Neural crest cell (in vitro differentiated cells): ENCODE results near the gene DNAJC25. TPM values are rescaled to one million over a fixed set of nuclear protein-coding genes. Genes with fewer than 3 reads are reported as not detected.

Source experiments
- DNase-seq: peaks from one replicate; pipeline ENCODE4 v3.0.0; 2021; ENCODE audit warnings: low read depth, mixed read lengths, low spot score
- H3K27ac Mint-ChIP-seq: one replicate; pipeline ENCODE4 v1.8.0; 2021; ENCODE audit warnings: mild to moderate bottlenecking, mixed read lengths; ENCODE audit not compliant: unreplicated experiment
- H3K27me3 Mint-ChIP-seq: 2 replicates; pipeline ENCODE4 v1.8.0; 2021; ENCODE audit warnings: low read depth, mild to moderate bottlenecking, mixed read lengths
- H3K36me3 Mint-ChIP-seq: 2 replicates; pipeline ENCODE4 v1.8.0; 2021; ENCODE audit warnings: low read depth, mild to moderate bottlenecking, mixed read lengths
- H3K4me1 Mint-ChIP-seq: 2 replicates; pipeline ENCODE4 v1.8.0; 2021; ENCODE audit warnings: mixed read lengths
- H3K4me3 Mint-ChIP-seq: one replicate; pipeline ENCODE4 v1.8.0; 2021; ENCODE audit warnings: mild to moderate bottlenecking, mixed read lengths
- H3K9me3 Mint-ChIP-seq: 2 replicates; pipeline ENCODE4 v1.8.0; 2021; ENCODE audit warnings: mixed read lengths
- total RNA-seq: library from RNA; stranded (reverse); gene quantifications from 2 replicates; pipeline ENCODE4 v1.2.1, GENCODE V29; 2021
- TF ChIP-seq, protein P1 (sequence below): fragments of 200-600 bp; sonication (generic); conservative IDR thresholded peaks from 2 replicates; pipeline ENCODE4 v1.5.0; 2021; ENCODE audit warnings: antibody characterized with exemption, mild to moderate bottlenecking

The DNAJC25 gene
- total RNA-seq, 1 donor from 2014 or later: 6.3 TPM

GRCh38 chr9:111691672-111692329, 60.7 kb downstream of the DNAJC25 start:
- H3K27me3 Mint-ChIP-seq: no peaks in the 10 kb centered on the region
- H3K36me3 Mint-ChIP-seq: no peaks in the 10 kb centered on the region
- H3K4me1 Mint-ChIP-seq: peaks cover 6% of the 10 kb centered on the region
- no peaks in the 10 kb centered on the region for H3K9me3 Mint-ChIP-seq
- no peak overlapping the region for H3K27ac Mint-ChIP-seq
- TF ChIP-seq, protein P1, sequence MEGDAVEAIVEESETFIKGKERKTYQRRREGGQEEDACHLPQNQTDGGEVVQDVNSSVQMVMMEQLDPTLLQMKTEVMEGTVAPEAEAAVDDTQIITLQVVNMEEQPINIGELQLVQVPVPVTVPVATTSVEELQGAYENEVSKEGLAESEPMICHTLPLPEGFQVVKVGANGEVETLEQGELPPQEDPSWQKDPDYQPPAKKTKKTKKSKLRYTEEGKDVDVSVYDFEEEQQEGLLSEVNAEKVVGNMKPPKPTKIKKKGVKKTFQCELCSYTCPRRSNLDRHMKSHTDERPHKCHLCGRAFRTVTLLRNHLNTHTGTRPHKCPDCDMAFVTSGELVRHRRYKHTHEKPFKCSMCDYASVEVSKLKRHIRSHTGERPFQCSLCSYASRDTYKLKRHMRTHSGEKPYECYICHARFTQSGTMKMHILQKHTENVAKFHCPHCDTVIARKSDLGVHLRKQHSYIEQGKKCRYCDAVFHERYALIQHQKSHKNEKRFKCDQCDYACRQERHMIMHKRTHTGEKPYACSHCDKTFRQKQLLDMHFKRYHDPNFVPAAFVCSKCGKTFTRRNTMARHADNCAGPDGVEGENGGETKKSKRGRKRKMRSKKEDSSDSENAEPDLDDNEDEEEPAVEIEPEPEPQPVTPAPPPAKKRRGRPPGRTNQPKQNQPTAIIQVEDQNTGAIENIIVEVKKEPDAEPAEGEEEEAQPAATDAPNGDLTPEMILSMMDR: peak; percentile 65
- H3K4me3 Mint-ChIP-seq: peak overlapping the region; percentile 10
- DNase-seq: no peak

- Mint-ChIP-seq H3K4me3 (no peak overlapping the region), H3K36me3 (peaks cover 5% of the 10 kb centered on the region), H3K27ac (no peak overlapping the region), H3K9me3 (peaks cover 10% of the 10 kb centered on the region), H3K4me1 (peaks cover under 1% of the 10 kb centered on the region), H3K27me3 (no peaks in the 10 kb centered on the region)
- TF ChIP-seq, protein P1: no peak
- DNase-seq: no peak
These were observed 65.7 kb downstream of the DNAJC25 start for GRCh38 chr9:111696796-111697195.

DNA sequence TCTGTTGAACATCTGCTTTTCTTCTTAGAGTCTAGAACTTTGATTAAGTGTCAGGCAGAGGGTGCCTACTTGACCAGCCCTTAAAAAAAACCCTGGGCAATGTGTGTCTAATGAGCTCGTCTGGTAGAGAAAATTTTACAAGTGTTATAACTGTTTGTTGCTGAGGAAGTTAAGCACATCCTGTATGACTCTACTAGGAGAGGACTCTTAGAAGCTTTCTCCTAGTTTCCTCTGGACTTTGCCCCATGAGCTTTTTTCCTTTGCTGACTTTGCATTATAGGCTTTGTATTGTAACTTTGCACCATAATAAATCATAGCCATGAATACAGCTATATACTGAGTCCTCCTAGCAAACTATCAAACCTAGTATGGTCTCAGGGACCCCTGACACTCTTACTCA, 69.6 kb downstream of the DNAJC25 start:
- peaks cover 5% of the 10 kb centered on the region for H3K36me3 Mint-ChIP-seq
- H3K4me1 Mint-ChIP-seq: no peaks in the 10 kb centered on the region
- no peak overlapping the region for H3K27ac Mint-ChIP-seq
- DNase-seq: no peak
- H3K27me3 Mint-ChIP-seq: no peaks in the 10 kb centered on the region
- peaks cover 10% of the 10 kb centered on the region for H3K9me3 Mint-ChIP-seq
- TF ChIP-seq, protein P1: no peak
- no peak overlapping the region for H3K4me3 Mint-ChIP-seq

Other genes starting within 250 kb of the DNAJC25 start
- gene ECPAS, start 147.0 kb upstream of the DNAJC25 start, total RNA-seq: 86.4 and 101 TPM in 2 replicates
- gene ZNF483, start 106.2 kb upstream of the DNAJC25 start, total RNA-seq: 26.0 and 28.7 TPM in 2 replicates
- 51.5 and 61.7 TPM in 2 replicates for gene PTGR1, start 31.7 kb upstream of the DNAJC25 start, total RNA-seq
- gene GNG10, start 30.3 kb downstream of the DNAJC25 start, total RNA-seq: 37.8 and 38.1 TPM in 2 replicates
- gene SHOC1, start 163.6 kb downstream of the DNAJC25 start, total RNA-seq: not detected in 2 replicates